Measurements from ENCODE around the gene HEATR3.

The HEATR3 gene

DNA sequence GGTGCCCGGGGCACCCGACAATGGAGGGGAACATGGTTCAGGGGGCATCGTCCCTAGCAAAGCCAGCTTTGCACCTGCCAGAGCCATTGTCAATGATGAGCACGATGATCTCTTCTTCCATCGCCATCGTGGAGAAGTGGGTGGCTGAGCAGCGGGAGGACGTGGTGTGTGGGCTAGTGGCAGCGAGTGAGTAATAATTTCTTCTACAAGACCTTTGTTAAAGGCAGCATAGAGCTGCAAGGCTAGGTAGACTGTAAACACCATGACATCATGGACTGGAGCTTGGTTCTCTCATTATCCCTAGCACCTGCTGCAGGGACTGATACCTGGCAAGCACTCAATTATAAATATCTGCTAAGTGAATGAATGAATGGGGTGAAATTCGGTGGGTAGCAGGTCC is 6.7 kb upstream of the HEATR3 start:
- no peak for DNase-seq

DNA sequence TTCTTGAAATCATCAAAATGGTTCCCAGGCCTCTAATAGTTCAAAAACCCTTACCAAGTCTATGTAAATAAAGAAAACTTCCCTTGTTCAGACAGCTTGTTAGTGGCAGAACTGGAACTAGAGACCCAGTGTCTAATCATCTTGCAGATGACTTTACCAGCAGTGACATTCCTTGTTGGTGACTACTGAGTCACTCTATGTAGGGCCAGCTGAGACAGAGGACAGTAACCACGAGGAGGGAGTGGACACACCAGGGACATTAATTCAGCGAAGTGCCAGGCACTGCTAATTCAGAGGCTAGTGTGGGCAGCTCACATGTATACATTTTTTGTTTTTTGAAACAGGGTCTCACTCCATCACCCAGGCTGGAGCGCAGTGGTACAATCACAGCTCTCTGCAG is 6.1 kb upstream of the HEATR3 start:
- no peak for DNase-seq

GRCh38 chr16:50061326-50061725 is 4.4 kb upstream of the HEATR3 start:
- no peak for DNase-seq

DNA sequence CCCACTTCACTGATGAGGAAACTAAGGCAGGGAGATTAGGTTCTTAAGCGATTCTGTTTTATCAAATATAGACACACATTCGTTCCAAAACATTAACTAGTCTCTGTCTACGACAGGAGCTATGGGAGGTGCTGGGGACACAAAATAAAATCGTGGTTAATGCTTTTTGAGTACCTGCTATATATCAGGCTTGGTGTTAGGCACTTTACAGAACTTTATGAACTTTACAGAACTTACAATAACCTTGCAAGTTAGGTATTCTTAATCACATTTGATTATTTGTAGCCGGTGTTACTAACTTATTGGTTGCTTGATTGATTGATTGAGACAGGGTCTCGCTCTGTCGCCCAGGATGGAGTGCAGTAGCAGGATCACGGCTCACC is 538 bp upstream of the HEATR3 start:
- DNase-seq, result no peak

GRCh38 chr16:50066482-50067289 is 916 bp downstream of the HEATR3 start:
- DNase-seq, result no peak

DNA sequence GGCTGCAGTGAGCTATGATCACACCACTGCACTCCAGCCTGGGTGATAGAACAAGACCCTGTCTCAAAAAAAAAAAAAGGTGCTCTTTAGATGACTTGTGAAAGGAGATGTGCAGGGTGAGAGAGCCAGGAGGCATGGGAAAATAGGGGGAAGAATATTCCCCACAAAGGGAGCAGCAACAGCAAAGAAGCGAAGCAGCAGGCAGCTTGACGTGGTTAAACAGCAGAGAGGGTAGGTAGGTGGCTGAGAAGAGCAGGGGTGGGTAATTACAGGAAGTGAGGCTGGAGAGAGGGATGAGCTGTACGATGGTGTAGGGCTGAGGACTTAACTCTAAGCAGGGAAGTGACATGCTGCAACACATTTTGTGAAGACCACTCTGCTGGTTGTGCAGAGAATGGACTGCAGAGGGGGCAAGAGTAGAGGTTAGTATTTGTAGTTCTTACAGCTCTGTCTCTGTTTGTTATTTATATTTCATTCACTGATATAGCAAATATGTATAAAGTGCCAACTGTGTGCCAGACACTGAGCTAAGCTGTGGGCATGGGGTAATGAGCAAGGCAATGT is 1.6 kb downstream of the HEATR3 start:
- peak; percentile 82 for DNase-seq

DNA sequence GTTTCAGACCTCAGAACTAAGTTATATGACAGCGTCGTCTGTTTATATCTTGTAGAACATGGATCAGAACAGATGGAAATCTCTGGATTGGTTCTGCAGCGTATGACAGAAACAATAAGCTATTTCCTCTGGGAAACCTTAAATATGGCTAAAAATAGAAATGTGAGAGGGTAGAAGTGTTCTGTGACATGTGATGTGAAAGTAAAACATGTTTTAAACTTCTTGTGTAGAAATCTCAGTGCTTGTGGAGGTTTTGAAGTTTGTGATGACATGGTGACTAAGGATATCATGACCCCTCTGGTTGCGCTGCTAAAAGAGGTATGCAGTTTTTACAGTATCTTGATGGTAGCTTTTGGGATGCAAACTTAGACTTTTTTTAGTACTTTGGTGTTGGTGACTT is 2.8 kb downstream of the HEATR3 start:
- DNase-seq, result no peak

DNA sequence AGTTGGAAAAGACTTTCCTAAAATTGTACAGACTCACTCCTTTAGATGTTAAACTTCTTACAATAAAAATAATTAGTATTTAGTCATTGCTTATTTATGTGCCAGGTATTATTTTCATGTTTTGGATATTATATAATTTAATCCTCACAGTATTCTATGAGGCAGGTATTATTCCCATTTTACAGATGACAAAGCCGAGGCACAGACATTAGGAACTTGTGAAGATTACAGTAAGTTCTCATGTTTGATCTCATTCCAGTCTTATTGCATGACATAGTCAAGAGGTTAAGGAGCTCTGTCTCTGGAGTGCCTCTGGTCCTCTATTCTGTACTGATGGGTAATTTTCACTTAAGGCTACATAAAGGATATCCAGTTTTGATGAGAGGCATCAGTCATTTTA is 3.3 kb downstream of the HEATR3 start:
- no peak for DNase-seq

GRCh38 chr16:50071075-50071671 is 5.4 kb downstream of the HEATR3 start:
- DNase-seq, result no peak

DNA sequence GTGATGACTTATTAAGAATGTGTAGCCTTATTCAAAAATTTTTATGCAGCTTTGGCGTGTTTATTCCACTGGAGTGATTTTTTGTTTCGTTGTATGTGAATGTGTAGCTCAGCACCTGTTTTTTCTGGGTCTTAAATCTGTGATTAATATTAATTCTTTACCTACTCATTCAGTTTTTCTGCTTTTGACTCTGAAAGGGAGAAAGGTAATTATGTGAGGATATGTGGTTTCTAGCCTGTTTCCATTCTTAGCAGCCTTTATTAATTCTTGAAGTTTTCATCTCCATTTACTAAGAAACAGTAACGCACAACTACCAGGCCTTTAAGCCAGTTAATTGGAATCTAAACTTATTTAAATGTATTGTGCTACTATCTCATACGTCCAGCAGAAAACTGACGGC is 7.0 kb downstream of the HEATR3 start:
- no peak for DNase-seq

DNA sequence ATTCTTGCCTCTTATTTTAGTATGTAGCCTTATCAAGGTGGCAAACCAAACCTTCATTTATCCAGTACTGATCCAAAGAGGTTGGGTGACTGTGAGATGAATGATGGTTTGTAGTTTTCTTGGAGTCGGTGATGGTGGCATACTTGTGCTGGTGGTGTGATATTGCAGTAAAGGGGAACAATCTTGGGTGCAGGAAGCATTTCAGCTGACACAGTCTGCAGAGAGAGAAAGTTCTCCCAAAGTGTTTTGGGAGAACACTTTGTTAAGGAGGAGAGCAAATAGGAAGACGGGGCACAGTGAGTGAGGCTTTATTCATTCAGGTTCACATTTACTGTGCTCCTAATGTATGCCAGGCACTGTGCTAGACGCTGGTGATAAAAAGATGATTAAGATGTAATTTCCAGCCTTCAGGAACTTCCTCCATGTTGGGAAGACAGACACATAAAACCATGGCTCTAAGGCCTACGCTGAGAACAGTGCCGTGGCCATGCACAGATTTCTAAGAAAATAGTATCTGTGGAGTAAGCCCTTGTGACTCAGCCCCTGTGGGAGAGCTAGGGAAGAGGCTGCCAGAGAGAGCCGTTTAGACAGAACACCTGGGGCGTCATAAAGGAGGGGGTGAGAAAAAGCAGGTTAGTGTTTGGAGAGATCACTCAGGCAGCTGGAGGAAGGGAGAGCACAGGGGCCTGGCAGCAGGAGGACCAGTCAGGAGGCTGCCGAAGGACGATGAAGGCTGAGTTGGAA is 13.8 kb downstream of the HEATR3 start:
- no peak for DNase-seq

DNA sequence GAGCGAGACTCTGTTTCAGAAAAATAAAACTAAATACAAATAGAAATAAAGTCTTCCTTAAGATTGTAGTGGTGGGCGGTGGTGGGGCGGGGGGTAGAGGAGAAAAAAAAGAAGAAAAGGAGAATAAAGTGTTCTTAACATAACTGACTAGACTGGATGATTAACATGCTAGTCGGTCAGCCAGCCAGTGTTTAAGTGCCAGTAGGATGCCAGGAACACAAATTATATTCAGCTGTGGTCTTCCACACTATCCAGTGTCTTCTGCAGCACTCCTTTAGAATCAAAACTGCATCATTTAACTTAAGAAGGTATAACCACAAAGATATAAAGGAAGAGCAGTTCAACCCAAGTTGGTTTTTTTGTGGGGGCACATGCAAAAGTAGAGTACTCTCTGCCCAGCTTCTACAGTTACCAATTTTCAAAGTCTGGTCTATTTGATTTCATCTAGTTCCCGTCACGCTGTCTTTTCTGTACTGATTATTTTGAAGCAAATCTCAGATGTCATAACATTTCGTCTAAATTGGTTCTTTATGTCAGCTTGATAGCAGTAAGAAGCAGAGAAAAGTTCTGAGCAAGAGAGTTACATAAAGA is 15.8 kb downstream of the HEATR3 start:
- no peak for DNase-seq

DNA sequence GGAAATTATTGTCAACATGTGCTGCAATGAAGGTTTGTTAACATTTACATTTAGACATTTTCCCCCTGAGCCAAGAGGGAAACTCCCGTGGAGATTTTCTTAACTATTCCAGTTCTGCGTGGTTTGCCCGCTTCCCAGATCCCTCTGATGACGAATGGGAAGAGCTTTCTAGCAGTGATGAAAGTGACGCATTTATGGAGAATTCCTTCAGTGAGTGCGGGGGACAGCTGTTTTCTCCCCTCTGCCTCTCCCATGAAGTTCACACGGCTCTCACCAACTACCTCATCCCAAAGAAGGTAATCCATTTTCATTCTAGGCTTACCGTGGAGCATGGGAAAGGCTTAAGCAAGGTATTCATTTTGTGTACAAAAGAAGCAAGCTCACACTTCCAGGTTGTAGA is 18.2 kb downstream of the HEATR3 start:
- no peak for DNase-seq

DNA sequence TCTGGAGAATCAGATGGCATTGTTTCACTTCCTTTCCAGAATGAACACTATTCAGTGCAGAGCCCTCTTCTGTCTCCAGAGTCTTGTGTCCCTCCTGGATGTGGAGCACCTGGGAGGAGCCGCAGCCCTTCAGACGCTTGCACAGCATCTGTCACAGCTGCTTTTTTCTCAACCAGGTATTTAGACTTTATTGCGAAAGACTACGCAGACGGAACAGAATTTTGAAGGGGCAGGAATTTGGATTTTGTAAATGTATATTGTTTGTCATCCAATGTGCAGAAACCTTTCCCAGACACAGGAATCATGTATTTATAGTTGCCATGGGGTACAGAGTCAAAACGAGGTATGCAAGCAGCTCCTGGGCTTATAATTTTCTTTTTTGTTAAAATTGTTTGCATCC is 20.4 kb downstream of the HEATR3 start:
- peak; percentile 11 for DNase-seq

GRCh38 chr16:50088302-50088701 is 22.5 kb downstream of the HEATR3 start:
- DNase-seq, result no peak

- no peak for DNase-seq
Measured at GRCh38 chr16:50092891-50093290, 27.1 kb downstream of the HEATR3 start.

DNA sequence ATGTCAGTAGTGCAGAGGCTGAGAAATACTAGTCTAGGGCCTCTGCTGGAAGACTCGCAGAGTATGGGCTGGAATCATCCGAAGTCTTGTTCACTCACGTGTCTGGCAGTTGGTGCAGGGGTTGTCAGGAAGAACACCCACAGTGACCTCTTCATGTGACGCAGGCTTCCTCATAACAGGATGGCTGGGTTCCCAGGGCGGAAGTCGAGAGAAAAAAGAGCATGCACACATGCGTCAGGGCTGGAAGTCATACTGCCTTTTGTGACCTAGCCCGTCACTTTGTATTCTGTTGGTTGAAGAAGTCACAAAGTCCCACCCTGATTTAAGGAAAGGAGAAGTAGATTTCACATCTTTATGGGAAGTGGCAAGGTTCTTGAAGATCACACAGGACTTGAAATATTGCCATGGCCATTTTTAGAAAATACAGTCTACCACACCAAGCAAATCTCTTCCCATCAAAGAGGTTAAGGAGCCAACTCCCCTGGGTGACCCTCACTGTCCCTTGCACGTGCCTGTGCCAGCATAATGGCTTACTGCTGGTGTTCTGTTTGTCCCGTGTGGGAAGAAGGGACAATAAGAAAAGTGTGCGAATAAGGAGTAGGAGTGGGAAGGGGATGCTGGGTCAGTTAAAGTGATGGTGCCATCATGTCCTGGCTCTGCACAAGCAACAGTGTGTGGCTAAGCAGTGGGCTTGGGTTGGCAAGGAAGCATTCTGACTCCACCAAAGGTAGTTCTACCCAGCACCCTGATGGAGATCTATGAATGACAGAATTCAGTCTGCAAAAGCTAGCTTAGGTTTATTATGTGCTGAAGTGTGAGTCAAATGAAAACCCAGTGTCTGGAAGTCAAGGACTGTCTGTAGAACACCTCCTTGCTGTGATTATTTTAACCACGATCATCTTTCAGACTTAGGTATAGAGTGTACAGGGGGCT is 28.1 kb downstream of the HEATR3 start:
- peak; percentile 99 for DNase-seq

- no peak for DNase-seq
Measured at GRCh38 chr16:50096791-50097190, 31.0 kb downstream of the HEATR3 start.

DNA sequence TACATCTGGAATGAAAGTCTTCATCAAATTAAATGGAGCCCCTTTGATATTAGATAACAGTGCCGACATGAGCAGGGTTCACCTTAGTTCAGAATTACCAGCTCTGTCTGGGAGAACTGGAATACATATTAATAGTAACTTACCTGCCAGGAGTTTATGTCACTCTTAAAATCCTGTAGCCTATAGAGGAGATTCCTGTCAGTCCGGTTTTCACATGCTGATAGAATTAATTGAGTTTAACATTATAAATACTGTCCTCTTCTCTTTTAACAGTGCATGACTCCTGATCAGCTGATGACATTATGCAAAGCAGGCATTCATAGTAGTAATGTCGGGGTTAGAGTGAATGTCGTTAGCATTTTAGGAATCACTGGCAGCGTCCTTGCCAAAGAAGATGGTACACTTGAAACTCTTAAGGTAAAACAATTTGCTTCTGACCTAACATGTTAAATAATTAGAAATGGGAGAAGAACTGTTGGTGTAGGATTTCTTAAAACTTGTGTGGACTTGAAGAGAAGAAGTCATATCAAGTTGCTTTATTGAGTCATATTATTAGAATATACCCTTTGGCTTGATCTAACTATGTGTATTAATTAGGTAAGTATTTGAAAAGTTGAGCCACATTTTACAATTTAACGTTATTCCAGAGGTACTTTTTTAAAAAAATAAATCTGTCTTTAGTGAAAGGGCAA is 34.3 kb downstream of the HEATR3 start:
- DNase-seq, result no peak

- DNase-seq, result peak; percentile 91
Measured at GRCh38 chr16:50102051-50102746, 36.4 kb downstream of the HEATR3 start.

DNA sequence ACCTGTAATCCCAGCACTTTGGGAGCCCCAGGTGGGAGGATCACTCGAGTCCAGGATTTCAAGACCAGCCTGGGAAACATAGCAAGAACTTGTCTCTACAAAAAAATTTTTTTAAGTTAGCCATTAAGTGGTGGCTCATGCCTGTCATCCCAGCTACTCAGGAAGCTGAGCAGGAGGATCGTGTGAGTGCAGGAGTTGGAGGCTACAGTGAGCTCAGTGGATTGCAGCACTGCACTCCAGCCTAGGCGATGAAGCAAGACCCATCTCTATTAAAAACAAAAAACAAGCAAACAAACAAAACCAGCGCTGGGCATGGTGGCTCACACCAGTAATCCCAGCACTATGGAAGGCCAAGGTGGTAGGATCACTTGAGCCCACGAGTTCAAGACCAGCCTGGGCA is 38.0 kb downstream of the HEATR3 start:
- peak; percentile 75 for DNase-seq

Measured in MV-4-11 (cell line).